Measurements from ENCODE around the gene PLAU.

Gene PLAU

GRCh38 chr10:73900064-73900463, 10.9 kb upstream of the PLAU start:
- Histone ChIP-seq H3K4me1 (ENCODE audit: control insufficient read depth, insufficient read depth, low read length) (peaks cover 3% of the 10 kb centered on the region), H3K27ac (ENCODE audit: low read length) (no peak overlapping the region), H3K27me3 (ENCODE audit: control insufficient read depth in 1 of 2, insufficient read depth in 2 of 2, low read length in 2 of 2) (no peaks in the 10 kb centered on the region), H3K9me3 (ENCODE audit: control insufficient read depth in 2 of 2, low read length in 2 of 2) (no peaks in the 10 kb centered on the region), H3K4me3 (ENCODE audit: low read length in 2 of 2) (no peak overlapping the region), H3K36me3 (ENCODE audit: control insufficient read depth in 2 of 2, insufficient read depth in 2 of 2, low read length in 2 of 2) (no peaks in the 10 kb centered on the region), H3K9ac (ENCODE audit: low read length in 2 of 2) (no peak overlapping the region)

GRCh38 chr10:73901261-73901660, 9.7 kb upstream of the PLAU start:
- peaks cover 6% of the 10 kb centered on the region for H3K4me1 ChIP-seq (ENCODE audit: control insufficient read depth, insufficient read depth, low read length)
- H3K4me3 ChIP-seq (ENCODE audit: low read length in 2 of 2), result no peak overlapping the region
- no peak overlapping the region for H3K27ac ChIP-seq (ENCODE audit: low read length)
- no peaks in the 10 kb centered on the region for H3K27me3 ChIP-seq (ENCODE audit: control insufficient read depth in 1 of 2, insufficient read depth in 2 of 2, low read length in 2 of 2)
- H3K9ac ChIP-seq (ENCODE audit: low read length in 2 of 2), result no peak overlapping the region
- no peaks in the 10 kb centered on the region for H3K9me3 ChIP-seq (ENCODE audit: control insufficient read depth in 2 of 2, low read length in 2 of 2)
- H3K36me3 ChIP-seq (ENCODE audit: control insufficient read depth in 2 of 2, insufficient read depth in 2 of 2, low read length in 2 of 2), result no peaks in the 10 kb centered on the region

GRCh38 chr10:73902351-73902750, 8.6 kb upstream of the PLAU start:
- Histone ChIP-seq H3K4me1 (ENCODE audit: control insufficient read depth, insufficient read depth, low read length) (peaks cover 17% of the 10 kb centered on the region), H3K9ac (ENCODE audit: low read length in 2 of 2) (no peak overlapping the region), H3K27ac (ENCODE audit: low read length) (no peak overlapping the region)

DNA sequence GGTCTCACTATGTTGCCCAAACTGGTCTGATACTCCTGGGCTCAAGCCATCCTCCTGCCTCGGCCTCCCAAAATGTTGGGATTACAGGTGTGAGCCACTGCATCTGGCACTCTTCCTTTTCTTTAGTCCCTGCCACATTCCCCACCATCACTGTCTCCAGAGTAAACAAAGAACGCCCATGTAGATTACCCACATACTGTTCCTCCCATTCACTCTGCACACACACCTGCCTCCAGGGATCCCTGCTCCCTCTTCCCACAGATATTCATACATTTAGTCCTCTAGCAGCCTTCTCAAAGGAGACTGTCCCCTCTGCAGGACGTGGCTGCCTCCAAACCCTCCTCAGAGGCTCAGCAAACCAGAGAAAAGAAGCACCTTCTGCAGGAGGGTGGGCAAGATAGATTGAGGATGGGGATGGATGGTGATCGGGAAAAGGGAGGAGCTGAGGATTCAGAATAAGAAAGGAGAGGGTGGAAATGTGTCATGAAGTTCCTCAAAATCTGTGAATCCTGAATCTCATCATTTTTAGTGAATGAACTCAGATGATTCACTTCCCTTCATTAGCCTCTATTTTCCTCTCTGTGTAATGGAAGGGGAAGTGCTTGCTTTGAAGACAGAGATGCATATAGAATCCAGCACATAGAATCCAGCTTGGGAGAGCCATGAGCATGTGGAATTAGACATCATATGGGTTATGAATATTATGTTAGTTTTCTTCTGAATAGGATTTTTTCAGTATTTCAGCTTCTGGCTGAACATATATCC, 5.5 kb upstream of the PLAU start:
- Histone ChIP-seq H3K4me1 (ENCODE audit: control insufficient read depth, insufficient read depth, low read length) (peaks cover 31% of the 10 kb centered on the region), H3K36me3 (ENCODE audit: control insufficient read depth in 2 of 2, insufficient read depth in 2 of 2, low read length in 2 of 2) (no peaks in the 10 kb centered on the region), H3K9ac (ENCODE audit: low read length in 2 of 2) (no peak overlapping the region), H3K9me3 (ENCODE audit: control insufficient read depth in 2 of 2, low read length in 2 of 2) (no peaks in the 10 kb centered on the region), H3K4me3 (ENCODE audit: low read length in 2 of 2) (no peak overlapping the region), H3K27me3 (ENCODE audit: control insufficient read depth in 1 of 2, insufficient read depth in 2 of 2, low read length in 2 of 2) (peaks cover 0 to 3% of the 10 kb centered on the region in 2 donors), H3K27ac (ENCODE audit: low read length) (no peak overlapping the region)

More at GRCh38 chr10:73902351-73902750, 8.6 kb upstream of the PLAU start:
- Histone ChIP-seq H3K36me3 (ENCODE audit: control insufficient read depth in 2 of 2, insufficient read depth in 2 of 2, low read length in 2 of 2) (no peaks in the 10 kb centered on the region), H3K27me3 (ENCODE audit: control insufficient read depth in 1 of 2, insufficient read depth in 2 of 2, low read length in 2 of 2) (no peaks in the 10 kb centered on the region), H3K9me3 (ENCODE audit: control insufficient read depth in 2 of 2, low read length in 2 of 2) (no peaks in the 10 kb centered on the region), H3K4me3 (ENCODE audit: low read length in 2 of 2) (no peak overlapping the region)

GRCh38 chr10:73906524-73907447, 4.1 kb upstream of the PLAU start:
- Histone ChIP-seq H3K9me3 (ENCODE audit: control insufficient read depth in 2 of 2, low read length in 2 of 2) (no peaks in the 10 kb centered on the region), H3K27me3 (ENCODE audit: control insufficient read depth in 1 of 2, insufficient read depth in 2 of 2, low read length in 2 of 2) (peaks cover 2 to 5% of the 10 kb centered on the region in 2 donors), H3K27ac (ENCODE audit: low read length) (peak overlapping the region; percentile 80), H3K4me3 (ENCODE audit: low read length in 2 of 2) (peak overlapping the region in 1 of 2 donors; percentile 47), H3K4me1 (ENCODE audit: control insufficient read depth, insufficient read depth, low read length) (peaks cover 42% of the 10 kb centered on the region), H3K36me3 (ENCODE audit: control insufficient read depth in 2 of 2, insufficient read depth in 2 of 2, low read length in 2 of 2) (no peaks in the 10 kb centered on the region), H3K9ac (ENCODE audit: low read length in 2 of 2) (peak overlapping the region; percentile 24 to 51)

GRCh38 chr10:73907841-73908517, 3.0 kb upstream of the PLAU start:
- Histone ChIP-seq H3K9ac (ENCODE audit: low read length in 2 of 2) (no peak overlapping the region), H3K27me3 (ENCODE audit: control insufficient read depth in 1 of 2, insufficient read depth in 2 of 2, low read length in 2 of 2) (peaks cover 4 to 5% of the 10 kb centered on the region in 2 donors), H3K27ac (ENCODE audit: low read length) (no peak overlapping the region), H3K4me3 (ENCODE audit: low read length in 2 of 2) (no peak overlapping the region), H3K9me3 (ENCODE audit: control insufficient read depth in 2 of 2, low read length in 2 of 2) (no peaks in the 10 kb centered on the region), H3K4me1 (ENCODE audit: control insufficient read depth, insufficient read depth, low read length) (peaks cover 45% of the 10 kb centered on the region), H3K36me3 (ENCODE audit: control insufficient read depth in 2 of 2, insufficient read depth in 2 of 2, low read length in 2 of 2) (no peaks in the 10 kb centered on the region)

DNA sequence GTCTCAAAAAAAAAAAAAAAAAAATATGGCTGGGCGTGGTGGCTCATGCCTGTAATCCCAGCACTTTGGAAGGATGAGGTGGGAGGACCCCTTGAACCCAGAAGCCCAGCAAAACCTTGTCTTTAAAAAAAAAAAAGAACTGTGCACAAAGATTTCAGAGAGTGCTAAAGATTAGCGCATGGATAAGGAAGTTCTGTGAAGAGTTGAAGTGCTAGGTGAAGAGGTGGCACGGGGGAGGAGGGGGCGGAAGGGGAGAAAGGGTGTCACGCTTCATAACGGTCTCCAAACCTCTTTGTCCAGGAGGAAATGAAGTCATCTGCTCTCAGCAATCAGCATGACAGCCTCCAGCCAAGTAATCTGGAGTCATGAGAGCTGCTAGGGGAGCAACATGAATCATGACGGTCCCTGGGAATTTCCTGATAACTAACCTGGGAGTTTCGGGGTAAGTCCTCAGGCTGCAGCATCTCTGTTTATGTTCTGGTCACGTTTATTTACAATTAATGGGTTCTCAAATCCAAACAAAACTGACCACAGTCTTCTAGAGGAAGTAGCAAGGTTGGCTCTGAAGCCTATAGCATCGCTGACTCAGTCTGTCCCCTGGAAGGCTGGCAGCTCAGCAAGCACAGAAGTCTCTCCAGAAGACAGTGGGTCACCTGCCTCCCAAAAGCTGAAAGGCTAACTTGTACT, 1.9 kb upstream of the PLAU start:
- peak overlapping the region; percentile 31 for H3K27ac ChIP-seq (ENCODE audit: low read length)
- H3K36me3 ChIP-seq (ENCODE audit: control insufficient read depth in 2 of 2, insufficient read depth in 2 of 2, low read length in 2 of 2), result peaks cover 0 to 3% of the 10 kb centered on the region in 2 donors
- peaks cover 45% of the 10 kb centered on the region for H3K4me1 ChIP-seq (ENCODE audit: control insufficient read depth, insufficient read depth, low read length)
- no peak overlapping the region for H3K9ac ChIP-seq (ENCODE audit: low read length in 2 of 2)
- no peaks in the 10 kb centered on the region for H3K9me3 ChIP-seq (ENCODE audit: control insufficient read depth in 2 of 2, low read length in 2 of 2)
- H3K4me3 ChIP-seq (ENCODE audit: low read length in 2 of 2), result no peak overlapping the region
- H3K27me3 ChIP-seq (ENCODE audit: control insufficient read depth in 1 of 2, insufficient read depth in 2 of 2, low read length in 2 of 2), result peaks cover 4 to 5% of the 10 kb centered on the region in 2 donors

- H3K4me3 ChIP-seq (ENCODE audit: low read length in 2 of 2), result no peak overlapping the region
- H3K36me3 ChIP-seq (ENCODE audit: control insufficient read depth in 2 of 2, insufficient read depth in 2 of 2, low read length in 2 of 2), result peaks cover 0 to 3% of the 10 kb centered on the region in 2 donors
- no peaks in the 10 kb centered on the region for H3K9me3 ChIP-seq (ENCODE audit: control insufficient read depth in 2 of 2, low read length in 2 of 2)
- peak overlapping the region; percentile 31 for H3K27ac ChIP-seq (ENCODE audit: low read length)
- H3K27me3 ChIP-seq (ENCODE audit: control insufficient read depth in 1 of 2, insufficient read depth in 2 of 2, low read length in 2 of 2), result peaks cover 4 to 5% of the 10 kb centered on the region in 2 donors
- peaks cover 45% of the 10 kb centered on the region for H3K4me1 ChIP-seq (ENCODE audit: control insufficient read depth, insufficient read depth, low read length)
- H3K9ac ChIP-seq (ENCODE audit: low read length in 2 of 2), result no peak overlapping the region
Measured at GRCh38 chr10:73909540-73910115, 1.3 kb upstream of the PLAU start.

GRCh38 chr10:73910401-73910763, 550 bp upstream of the PLAU start:
- Histone ChIP-seq H3K4me3 (ENCODE audit: low read length in 2 of 2) (peak overlapping the region; percentile 50 to 79), H3K9me3 (ENCODE audit: control insufficient read depth in 2 of 2, low read length in 2 of 2) (no peaks in the 10 kb centered on the region), H3K27ac (ENCODE audit: low read length) (no peak overlapping the region), H3K27me3 (ENCODE audit: control insufficient read depth in 1 of 2, insufficient read depth in 2 of 2, low read length in 2 of 2) (peaks cover 4 to 5% of the 10 kb centered on the region in 2 donors), H3K4me1 (ENCODE audit: control insufficient read depth, insufficient read depth, low read length) (peaks cover 45% of the 10 kb centered on the region), H3K9ac (ENCODE audit: low read length in 2 of 2) (peak overlapping the region; percentile 45 to 55), H3K36me3 (ENCODE audit: control insufficient read depth in 2 of 2, insufficient read depth in 2 of 2, low read length in 2 of 2) (peaks cover 2 to 5% of the 10 kb centered on the region in 2 donors)
